Astrocyte of the spinal cord (primary cell): Measurements from ENCODE around the gene SCT.

Source experiments
- DNase-seq: peaks from one replicate; pipeline ENCODE4 v3.0.0; 2011; ENCODE audit warnings: low read depth, low spot score
- H3K4me3 ChIP-seq: 2 replicates; pipeline ENCODE4 v1.5.1; 2011; ENCODE audit warnings: low read depth, mild to moderate bottlenecking, low read length, moderate library complexity
- in situ Hi-C: cut with HindIII; loops from 2 replicates; pipeline ENCODE4 v1.10.0; 2017; ENCODE audit warnings: low sequenced_read_pairs
- TF ChIP-seq, protein P1 (sequence below): IDR thresholded peaks from 2 replicates; pipeline ENCODE4 v1.5.1; 2012; ENCODE audit warnings: low read depth, mild to moderate bottlenecking, low read length, inconsistent platforms

The SCT gene

DNA sequence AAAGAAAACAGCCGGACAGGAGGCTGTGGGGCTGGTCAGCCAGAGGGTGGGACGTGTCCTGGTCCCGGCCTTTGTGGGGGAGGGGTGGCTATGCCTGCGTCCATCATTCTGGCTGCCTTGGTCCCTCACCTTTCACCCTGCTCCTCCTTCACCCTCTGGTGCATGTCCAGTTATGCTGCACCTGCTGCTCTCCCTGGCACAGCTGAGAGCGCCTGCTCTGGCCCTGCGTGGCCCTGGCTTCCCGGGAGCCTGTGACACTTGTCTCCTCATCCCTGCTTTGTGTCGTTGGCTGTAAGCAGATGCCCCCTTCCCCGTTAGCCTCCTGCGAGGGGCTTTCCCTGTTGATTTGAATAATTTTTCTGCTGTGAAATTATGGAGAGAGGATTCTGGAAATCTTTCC lies 34.1 kb downstream of the SCT start:
- in situ Hi-C loops = no loop called here
- H3K4me3 ChIP-seq = no peak overlapping the region
- TF ChIP-seq, protein P1, sequence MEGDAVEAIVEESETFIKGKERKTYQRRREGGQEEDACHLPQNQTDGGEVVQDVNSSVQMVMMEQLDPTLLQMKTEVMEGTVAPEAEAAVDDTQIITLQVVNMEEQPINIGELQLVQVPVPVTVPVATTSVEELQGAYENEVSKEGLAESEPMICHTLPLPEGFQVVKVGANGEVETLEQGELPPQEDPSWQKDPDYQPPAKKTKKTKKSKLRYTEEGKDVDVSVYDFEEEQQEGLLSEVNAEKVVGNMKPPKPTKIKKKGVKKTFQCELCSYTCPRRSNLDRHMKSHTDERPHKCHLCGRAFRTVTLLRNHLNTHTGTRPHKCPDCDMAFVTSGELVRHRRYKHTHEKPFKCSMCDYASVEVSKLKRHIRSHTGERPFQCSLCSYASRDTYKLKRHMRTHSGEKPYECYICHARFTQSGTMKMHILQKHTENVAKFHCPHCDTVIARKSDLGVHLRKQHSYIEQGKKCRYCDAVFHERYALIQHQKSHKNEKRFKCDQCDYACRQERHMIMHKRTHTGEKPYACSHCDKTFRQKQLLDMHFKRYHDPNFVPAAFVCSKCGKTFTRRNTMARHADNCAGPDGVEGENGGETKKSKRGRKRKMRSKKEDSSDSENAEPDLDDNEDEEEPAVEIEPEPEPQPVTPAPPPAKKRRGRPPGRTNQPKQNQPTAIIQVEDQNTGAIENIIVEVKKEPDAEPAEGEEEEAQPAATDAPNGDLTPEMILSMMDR = no peak
- no peak for DNase-seq

DNA sequence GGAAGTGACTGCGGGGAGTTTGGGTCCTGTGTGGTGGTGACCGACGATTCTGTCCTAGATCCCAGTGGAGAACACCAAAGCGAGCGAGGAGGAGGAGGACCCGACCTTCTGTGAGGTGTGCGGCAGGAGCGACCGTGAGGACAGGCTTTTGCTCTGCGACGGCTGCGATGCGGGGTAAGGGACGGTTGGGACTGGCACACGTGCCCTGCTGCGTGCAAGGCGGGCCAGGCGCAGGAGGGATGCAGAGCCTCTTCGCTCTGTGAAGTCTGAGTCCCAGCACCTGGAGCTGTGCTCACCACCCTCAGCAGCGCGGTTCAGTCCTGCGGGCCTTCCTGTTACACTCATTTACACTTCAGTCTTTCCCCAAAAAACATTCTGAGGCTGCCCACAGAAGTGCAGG lies 34.5 kb downstream of the SCT start:
- TF ChIP-seq, protein P1 = no peak
- no peak for DNase-seq
- in situ Hi-C loops = no loop called here
- H3K4me3 ChIP-seq = no peak overlapping the region

DNA sequence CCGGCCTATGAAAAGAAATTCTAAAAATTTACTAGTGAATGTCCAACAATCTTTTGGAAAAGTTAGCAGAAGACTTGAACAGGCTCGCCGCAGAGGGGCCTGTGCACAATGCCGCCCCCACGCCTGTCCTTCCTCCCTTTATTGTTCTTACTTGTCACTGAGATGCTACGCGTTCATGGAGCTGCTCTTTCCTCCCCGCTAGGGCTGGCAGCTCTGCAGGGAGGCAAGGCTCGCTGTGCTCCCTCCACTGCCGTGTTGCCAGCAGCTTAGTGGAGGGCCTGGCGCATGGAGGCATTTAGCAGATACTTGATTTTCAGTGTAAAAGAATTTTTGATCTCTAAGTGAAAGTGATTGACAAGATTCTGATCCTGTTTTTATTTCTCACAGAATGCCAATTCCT lies 36.0 kb downstream of the SCT start:
- H3K4me3 ChIP-seq = no peak overlapping the region
- no peak for DNase-seq
- TF ChIP-seq, protein P1 = no peak
- in situ Hi-C loops = no loop called here

DNA sequence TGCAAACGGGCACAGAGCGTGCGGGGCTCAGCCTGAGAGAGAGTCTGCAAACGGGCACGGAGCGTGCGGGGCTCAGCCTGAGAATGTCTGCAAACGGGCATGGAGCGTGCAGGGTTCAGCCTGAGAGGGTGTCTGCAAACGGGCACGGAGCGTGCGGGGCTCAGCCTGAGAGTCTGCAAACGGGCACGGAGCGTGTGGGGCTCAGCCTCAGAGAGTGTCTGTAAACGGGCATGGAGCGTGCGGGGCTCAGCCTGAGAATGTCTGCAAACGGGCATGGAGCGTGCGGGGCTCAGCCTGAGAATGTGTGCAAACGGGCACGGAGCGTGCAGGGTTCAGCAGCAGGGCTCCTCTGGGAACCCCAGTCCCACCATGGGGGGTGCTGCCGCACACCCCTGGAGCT lies 37.2 kb downstream of the SCT start:
- TF ChIP-seq, protein P1 = no peak
- H3K4me3 ChIP-seq = no peak overlapping the region
- DNase-seq = no peak
- in situ Hi-C loops = no loop called here

DNA sequence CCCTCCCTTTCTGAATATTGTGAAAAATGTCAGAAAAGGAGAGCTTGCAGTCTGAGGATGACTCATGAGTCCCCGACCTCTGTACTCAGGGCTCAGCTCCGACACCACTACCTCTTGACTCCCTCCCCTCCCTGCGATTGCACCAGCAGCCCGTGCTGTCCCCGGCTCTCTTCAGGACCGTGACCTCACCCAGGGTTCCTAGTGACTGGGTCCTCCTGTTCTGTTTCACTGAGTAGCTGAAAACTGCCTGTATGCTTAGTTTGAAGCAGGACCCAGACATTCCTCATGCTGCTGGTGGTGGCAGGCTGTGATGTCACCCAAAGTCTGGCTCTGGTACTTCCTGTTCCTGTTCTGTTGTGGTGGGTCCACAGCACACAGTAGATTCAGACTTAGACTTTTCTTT lies 39.0 kb downstream of the SCT start:
- TF ChIP-seq, protein P1 = no peak
- no peak overlapping the region for H3K4me3 ChIP-seq
- peak; percentile 47 for DNase-seq
- in situ Hi-C loops = no loop called here

DNA sequence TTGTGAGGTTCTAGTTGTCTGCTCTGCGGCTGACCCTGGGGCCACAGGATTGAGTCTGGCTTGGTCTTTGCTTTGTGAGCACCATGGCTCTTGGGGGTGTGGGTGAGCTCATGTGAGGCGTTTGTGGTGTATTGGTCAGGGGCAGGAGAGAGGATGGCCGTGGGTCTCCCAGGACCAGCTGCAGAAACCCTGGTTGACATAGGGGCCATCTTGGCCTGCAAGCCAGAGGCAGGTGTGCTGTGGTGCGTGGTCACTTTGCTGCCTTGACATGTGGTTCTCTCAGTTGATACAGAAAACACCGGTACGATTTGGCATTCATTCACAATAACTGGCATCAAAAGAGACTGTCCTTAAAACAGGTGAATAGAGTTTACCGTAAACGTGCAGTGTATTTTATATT lies 39.4 kb downstream of the SCT start:
- in situ Hi-C loops = no loop called here
- TF ChIP-seq, protein P1 = no peak
- no peak overlapping the region for H3K4me3 ChIP-seq
- DNase-seq = no peak
